K562 (cell line): Measurements from ENCODE around the gene MYLK3. TPM values are rescaled to one million over a fixed set of nuclear protein-coding genes. Genes with fewer than 3 reads are reported as not detected.

ENCODE experiments used
- ATAC-seq: fragments of 200-7000 bp; cut with Tn5 transposase; 3 replicates; pipeline ENCODE4 v1.9.1; 2020; ENCODE audit warnings: moderate library complexity
- BruUV-seq: library from RNA; stranded (reverse); fragments of 400-500 nt; replicated peaks from 2 replicates; lab custom pipeline; 2021; lab: Mats Ljungman, UMichigan
- CTCF ChIA-PET: fragments of 300-600 bp; formaldehyde crosslinking; extraction: SDS; loops from one replicate; lab custom pipeline; 2021; ENCODE audit warnings: low intra/inter-chr PET ratio; lab: Yijun Ruan, JAX
- POLR2A ChIA-PET: fragments of 300-600, 350-650 bp; sonication (Branson Sonifier 250); formaldehyde crosslinking; extraction: SDS; loops from one replicate; lab custom pipeline; 2021; ENCODE audit warnings: antibody characterized with exemption, inconsistent platforms; lab: Yijun Ruan, JAX
- DNase-seq, 4 experiments: peaks; one replicate each; pipeline versions ENCODE4 v3.0.0 to v3.0.0-alpha.2; 2011 to 2018; ENCODE audit warnings: low spot score in 3 of 4, mixed read lengths in 3 of 4; ENCODE audit errors: extremely low read depth in 1 of 4
- FAIRE-seq: peaks from 2 replicates; lab custom pipeline; 2011; peaks lifted over from hg19 to GRCh38; lab: Jason Lieb, UNC
- H2AFZ ChIP-seq: 2 replicates; pipeline ENCODE4 v1.6.0; 2011; ENCODE audit warnings: low read depth, low read length, control low read depth, inconsistent platforms
- H3K27ac ChIP-seq: fragments of 200-600 bp; 3 replicates; pipeline ENCODE4 v1.8.0; 2011; ENCODE audit warnings: low read depth, mild to moderate bottlenecking, control low read depth, inconsistent platforms, low read length, moderate library complexity, mixed read lengths; ENCODE audit errors: extremely low read depth
- H3K27me3 ChIP-seq, 2 experiments: fragments of 300-600 bp in 1 of 2; 2 replicates in 1 of 2; 3 replicates in 1 of 2; pipeline versions ENCODE4 v1.6.0 to v1.8.0; 2011; ENCODE audit warnings: inconsistent platforms in 2 of 2, low read length in 2 of 2, mild to moderate bottlenecking in 1 of 2, mixed read lengths in 1 of 2, moderate library complexity in 1 of 2; ENCODE audit not compliant: control insufficient read depth in 2 of 2, insufficient read depth in 2 of 2
- H3K36me3 ChIP-seq: fragments of 300-600 bp; 3 replicates; pipeline ENCODE4 v1.8.0; 2011; ENCODE audit warnings: mild to moderate bottlenecking, low read length, inconsistent platforms; ENCODE audit not compliant: control insufficient read depth, insufficient read depth
- H3K4me1 ChIP-seq, 2 experiments: fragments of 200-600 bp in 1 of 2; replicated peaks in 1 of 2; 2 replicates in 1 of 2; 3 replicates in 1 of 2; pipeline versions ENCODE4 v1.5.1 to v1.8.0; 2011; ENCODE audit warnings: inconsistent platforms in 2 of 2, low read length in 2 of 2, mild to moderate bottlenecking in 1 of 2, mixed read lengths in 1 of 2, moderate library complexity in 1 of 2; ENCODE audit not compliant: control insufficient read depth in 2 of 2, insufficient read depth in 2 of 2
- H3K4me2 ChIP-seq: 2 replicates; pipeline ENCODE4 v1.6.1; 2011; ENCODE audit warnings: low read length, control low read depth, inconsistent platforms, mixed read lengths; ENCODE audit not compliant: insufficient read depth
- H3K4me3 ChIP-seq: fragments of 200-600 bp; sonication (generic), shearing (Covaris generic); 2 replicates; pipeline ENCODE4 v1.5.1; 2016; ENCODE audit warnings: control low read depth, inconsistent platforms
- H3K79me2 ChIP-seq: fragments of 200-600 bp; 3 replicates; pipeline ENCODE4 v1.8.0; 2011; ENCODE audit warnings: low read length, inconsistent platforms; ENCODE audit not compliant: control insufficient read depth, insufficient read depth
- H3K9ac ChIP-seq, 2 experiments: 2 replicates each; pipeline versions ENCODE4 v1.6.0 to v1.6.1; 2011; ENCODE audit warnings: low read depth in 2 of 2, low read length in 2 of 2, control low read depth in 1 of 2, inconsistent platforms in 1 of 2, mild to moderate bottlenecking in 1 of 2, mixed read lengths in 1 of 2; ENCODE audit not compliant: insufficient read depth in 1 of 2
- H3K9me1 ChIP-seq: one replicate; pipeline ENCODE4 v1.6.0; 2011; ENCODE audit warnings: inconsistent platforms, mild to moderate bottlenecking, low read length, moderate library complexity; ENCODE audit not compliant: control insufficient read depth, insufficient read depth
- H3K9me3 ChIP-seq: replicated peaks from 2 replicates; pipeline ENCODE4 v1.5.1; 2011; ENCODE audit warnings: low read depth, low read length, inconsistent platforms; ENCODE audit not compliant: control insufficient read depth, insufficient read depth
- H4K20me1 ChIP-seq: replicated peaks from 2 replicates; pipeline ENCODE4 v1.6.1; 2011; ENCODE audit warnings: low read length, inconsistent platforms, mixed read lengths; ENCODE audit not compliant: control insufficient read depth, insufficient read depth
- AFF1 ChIP-seq, 2 experiments: fragments of 450-650 bp; IDR thresholded peaks; 2 replicates each; pipeline ENCODE4 v1.6.1; 2018; ENCODE audit warnings: mild to moderate bottlenecking in 2 of 2, low read depth in 1 of 2; ENCODE audit not compliant: partially characterized antibody in 2 of 2
- ELK3 ChIP-seq: fragments of 450-650 bp; formaldehyde crosslinking; IDR thresholded peaks from 2 replicates; pipeline ENCODE4 v1.4.0; 2020; ENCODE audit warnings: mild to moderate bottlenecking
- ESRRB ChIP-seq: fragments of 250-450 bp; sonication (Bioruptor Pico); IDR thresholded peaks from 2 replicates; pipeline ENCODE4 v1.5.0; 2020; ENCODE audit warnings: mild to moderate bottlenecking, moderate library complexity, borderline replicate concordance
- FOXK2 ChIP-seq, 2 experiments: fragments of 450-650 bp; IDR thresholded peaks in 1 of 2; conservative IDR thresholded peaks in 1 of 2; 2 replicates each; pipeline ENCODE4 v1.6.1; 2016; ENCODE audit warnings: low read depth in 2 of 2, mild to moderate bottlenecking in 1 of 2
- RFX7 ChIP-seq: fragments of 250-450 bp; sonication (Bioruptor Pico); IDR thresholded peaks from 2 replicates; pipeline ENCODE4 v1.5.1; 2021; ENCODE audit warnings: mild to moderate bottlenecking
- SMARCA5 ChIP-seq: fragments of 450-650 bp; IDR thresholded peaks from 2 replicates; pipeline ENCODE4 v1.6.1; 2016
- ZFX ChIP-seq: sonication (generic); formaldehyde crosslinking; IDR thresholded peaks from 2 replicates; pipeline ENCODE4 v1.8.0; 2022; ENCODE audit warnings: mild to moderate bottlenecking, missing genetic modification reagents, moderate library complexity
- WGBS: fragments of 100-300 bp; shearing (Covaris generic); methylation state at CpG from one replicate; pipeline ENCODE4 v1.1.6; 2016; ENCODE audit warnings: low coverage, mixed read lengths; ENCODE audit not compliant: insufficient coverage; ENCODE audit errors: missing lambda C conversion rate; 5-methylcytosine and 5-hydroxymethylcytosine counted together
- in situ Hi-C: fragments of 300-500 bp; cut with MboI; formaldehyde crosslinking; loops from 4 replicates; pipeline ENCODE4 v1.15.0; 2018; ENCODE audit warnings: inconsistent platforms, mixed read lengths
- intact Hi-C: fragments of 100-400 bp; cut with micrococcal nuclease; formaldehyde crosslinking; loops from 2 replicates; pipeline ENCODE4 v1.14.2; 2022
- polyA plus RNA-seq, 8 experiments: library from polyadenylated mRNA; depleted of rRNA in 4 of 8; stranded (reverse) in 5 of 8; unstranded in 3 of 8; fragments of >200 nt; fragmentation: Nextera tagmentation in 2 of 8; fragmentation: Illumina TruSeq in 1 of 8; extraction: Ambion mirVana in 2 of 8; extraction: Trizol in 1 of 8; gene quantifications; 2 replicates each; pipeline versions ENCODE4 v1.2.1 to v1.2.3, GENCODE V29; 2011 to 2014; ENCODE audit warnings: inconsistent platforms in 1 of 8, missing spikeins in 1 of 8
- total RNA-seq, 7 experiments: library from RNA; depleted of rRNA in 6 of 7; stranded (reverse); fragments of >200 nt in 6 of 7; fragmentation: Illumina TruSeq in 2 of 7; extraction: Trizol in 2 of 7; gene quantifications; 2 replicates each; pipeline versions ENCODE4 v1.2.1 to v1.2.3, GENCODE V29; 2011 to 2021; ENCODE audit warnings: low replicate concordance in 1 of 7

The MYLK3 gene
- total and polyA plus RNA-seq, 9 of the 15 experiments (the other 6 are each of a cell fraction or from before 2014, with no cell fraction given), result 0.69 to 10.7 (median 4.7) TPM

- TF ChIP-seq ESRRB (CRISPR knock-in tag), result no peak
- TF ChIP-seq, all 486 proteins: peak for 0
Observed at GRCh38 chr16:46777804-46778203, 29.7 kb upstream of the MYLK3 start (continued).

GRCh38 chr16:46775214-46775613 lies 27.1 kb upstream of the MYLK3 start:
- BruUV-seq, result no TSS peak
- no peaks in the 10 kb centered on the region for H3K9me3 ChIP-seq
- WGBS, result 53% methylated on average over 4 of the region's 4 CpGs

More at GRCh38 chr16:46775214-46775613, 27.1 kb upstream of the MYLK3 start:
- Histone ChIP-seq H2AFZ (no peak overlapping the region), H3K36me3 (no peaks in the 10 kb centered on the region), H3K79me2 (no peaks in the 10 kb centered on the region), H3K4me3 (no peak overlapping the region), H3K4me1 (peaks cover 0 to 6% of the 10 kb centered on the region in 2 experiments; a peak in 2 of 5 replicates), H3K27me3 (no peaks in the 10 kb centered on the region), H3K9ac (no peak overlapping the region), H3K9me1 (no peaks in the 10 kb centered on the region), H4K20me1 (no peaks in the 10 kb centered on the region), H3K27ac (no peak overlapping the region), H3K4me2 (no peak overlapping the region)
- no peak for ATAC-seq
- no peak for TF ChIP-seq AFF1 (IDR thresholded peaks at IDR 0.05; ENCODE audit: low read depth in 1 of 2, partially characterized antibody in 2 of 2)
- no peak for TF ChIP-seq RFX7 (CRISPR knock-in tag)
- TF ChIP-seq ELK3 (CRISPR knock-in tag), result no peak
- no peak for TF ChIP-seq FOXK2 (conservative IDR thresholded peaks at IDR 0.05 in 1 of 2, IDR thresholded peaks at IDR 0.05 in 1 of 2; ENCODE audit: low read depth in 2 of 2)
- TF ChIP-seq ZFX (CRISPR knock-in tag), result no peak
- TF ChIP-seq SMARCA5, result no peak
- in situ Hi-C loops (no loop called here), intact Hi-C loops (no loop called here)
- DNase-seq, result no peak
- no peak for FAIRE-seq
- CTCF ChIA-PET, result interaction anchor here (0.6 kb wide), 1 partner anchor 25 kb away, joined by 3 read pairs; no protein-coding TSS in a partner anchor
- POLR2A ChIA-PET, result no interaction called here
